Measurements from ENCODE around the gene UBE2G2.

- no peak for TF ChIP-seq CTCF (conservative IDR thresholded peaks at IDR 0.05; ENCODE audit: low read depth, low read length)
- no peak for TF ChIP-seq EZH2phosphoT487 (IDR thresholded peaks at IDR 0.05; ENCODE audit: borderline replicate concordance, low read length)
- TF ChIP-seq EZH2 (IDR thresholded peaks at IDR 0.05; ENCODE audit: low read length, unreplicated experiment): no peak
Observed at GRCh38 chr21:44844256-44844655, 42.6 kb upstream of the UBE2G2 start.
